Amniotic epithelial cell (primary cell): Measurements from ENCODE around the gene CHMP5.

ENCODE experiments used
- DNase-seq: peaks from one replicate; pipeline ENCODE4 v3.0.0-alpha.2; 2010; ENCODE audit warnings: low read depth

CHMP5 gene

GRCh38 chr9:33244137-33244784 is 20.6 kb upstream of the CHMP5 start:
- DNase-seq, result no peak

- DNase-seq, result no peak
Measured at GRCh38 chr9:33245341-33245740, 19.5 kb upstream of the CHMP5 start.

DNA sequence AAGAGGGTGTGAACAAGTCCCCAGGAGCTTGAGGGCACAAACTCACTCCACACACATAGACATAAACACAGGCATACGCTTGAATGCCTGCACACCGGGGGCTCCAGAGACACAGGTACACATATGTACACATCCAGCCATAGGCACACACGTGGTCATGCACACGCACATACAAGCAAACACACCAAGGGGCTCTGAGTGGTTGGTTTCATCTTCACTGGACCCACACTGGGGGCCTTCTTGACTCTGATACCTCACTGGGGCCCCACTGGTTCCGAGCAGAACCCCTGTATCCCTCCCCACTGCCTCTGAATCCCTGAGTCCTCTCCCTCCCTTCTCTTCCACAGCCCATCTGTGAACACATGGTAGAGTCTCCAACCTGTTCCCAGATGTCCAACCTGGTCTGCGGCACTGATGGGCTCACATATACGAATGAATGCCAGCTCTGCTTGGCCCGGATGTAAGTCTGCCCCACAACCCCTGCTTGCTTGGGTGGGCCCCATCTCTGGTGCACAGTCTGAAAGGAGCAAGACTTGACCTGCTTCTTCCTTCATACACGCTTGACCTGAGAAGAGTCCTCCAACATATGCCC is 18.5 kb upstream of the CHMP5 start:
- no peak for DNase-seq

DNA sequence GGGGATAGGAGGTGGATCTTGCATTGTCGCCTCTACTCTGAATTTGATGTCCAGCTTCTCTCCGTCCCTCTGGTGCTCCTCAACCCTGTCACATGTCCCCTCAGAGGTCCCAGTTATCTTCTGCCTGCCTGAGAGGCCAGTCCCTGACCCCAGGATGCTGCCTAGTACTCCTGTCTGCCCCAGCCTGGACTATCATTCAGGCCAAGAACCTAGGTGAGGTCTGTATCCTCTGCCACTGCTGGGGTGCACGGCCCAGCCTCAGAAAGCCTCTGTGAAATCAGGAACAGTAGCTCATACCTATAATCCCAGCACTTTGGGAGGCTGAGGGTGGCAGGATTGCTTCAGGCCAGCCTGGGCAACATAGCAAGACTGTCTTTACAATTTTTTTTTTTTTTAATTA is 16.2 kb upstream of the CHMP5 start:
- no peak for DNase-seq

DNA sequence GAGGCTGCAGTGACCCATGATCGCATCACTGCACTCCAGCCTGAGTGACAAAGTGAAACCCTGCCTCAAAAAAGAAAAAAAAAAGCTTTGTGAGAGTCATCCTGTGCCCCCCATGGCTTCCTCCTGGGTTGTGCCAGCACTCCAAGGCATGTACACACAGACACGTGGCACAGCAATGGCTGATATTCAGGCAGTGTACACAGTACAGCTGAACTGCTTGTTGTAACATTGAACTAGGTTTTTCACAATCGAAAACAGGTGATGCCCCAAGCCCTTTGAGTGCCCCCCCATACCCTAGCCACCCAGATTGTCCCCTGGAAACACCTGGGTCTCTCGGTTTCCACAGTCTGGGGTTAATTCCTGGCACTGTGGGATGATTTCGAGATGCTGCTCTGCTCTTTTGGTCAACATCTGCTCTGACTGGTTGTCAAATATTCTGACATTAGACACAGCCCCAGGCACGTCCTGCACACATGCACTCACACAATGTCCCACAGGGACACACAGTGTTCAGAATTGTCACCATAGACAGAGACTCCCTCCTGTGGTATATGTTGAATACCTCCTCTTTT is 15.7 kb upstream of the CHMP5 start:
- DNase-seq, result no peak

DNA sequence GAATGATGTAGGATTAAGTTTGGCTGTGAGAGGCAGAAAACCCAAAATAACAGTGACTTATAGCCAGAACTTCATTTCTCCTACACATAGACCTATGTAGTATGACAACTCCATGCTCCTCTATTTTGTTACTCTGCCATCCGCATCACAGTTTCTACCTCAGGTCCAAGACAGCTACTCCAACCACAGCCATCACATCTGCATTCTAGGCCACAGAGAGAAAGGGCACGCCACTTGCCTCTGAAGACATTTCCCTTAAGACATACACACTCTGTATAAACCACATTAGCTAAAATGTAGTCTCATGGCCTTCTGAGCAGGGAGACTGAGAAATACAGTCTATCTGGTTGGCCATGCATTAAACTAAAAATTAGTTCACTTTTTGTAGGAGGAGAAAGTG is 14.9 kb upstream of the CHMP5 start:
- no peak for DNase-seq

DNA sequence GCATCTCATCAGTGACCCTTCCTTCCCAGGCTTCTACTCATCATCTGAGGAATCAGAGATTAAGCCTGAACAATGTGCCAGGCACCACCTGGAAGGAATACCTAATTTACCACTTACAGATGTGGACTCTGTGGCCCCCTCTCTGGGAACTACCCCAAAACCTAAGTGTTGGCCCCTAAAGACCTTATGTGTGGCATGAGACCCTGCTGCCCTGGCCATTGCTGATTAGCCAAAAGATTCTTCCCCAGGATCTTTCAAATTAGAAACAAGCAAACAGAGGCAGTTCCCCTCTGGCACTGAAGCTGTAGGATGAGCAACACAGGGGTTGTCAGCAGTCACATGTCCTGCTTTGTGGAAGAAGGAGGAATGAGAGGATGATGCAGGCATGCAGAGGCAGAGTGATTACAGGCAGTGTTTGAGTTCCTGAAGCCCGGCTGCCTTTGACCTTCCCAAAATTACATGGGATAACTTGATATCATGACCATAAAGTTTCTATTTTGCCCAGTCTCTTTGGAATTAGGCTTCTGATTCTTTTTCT is 14.3 kb upstream of the CHMP5 start:
- DNase-seq, result peak; percentile 78

- no peak for DNase-seq
Measured at GRCh38 chr9:33254211-33254610, 10.6 kb upstream of the CHMP5 start.

- no peak for DNase-seq
Measured at GRCh38 chr9:33255014-33255413, 9.8 kb upstream of the CHMP5 start.

DNA sequence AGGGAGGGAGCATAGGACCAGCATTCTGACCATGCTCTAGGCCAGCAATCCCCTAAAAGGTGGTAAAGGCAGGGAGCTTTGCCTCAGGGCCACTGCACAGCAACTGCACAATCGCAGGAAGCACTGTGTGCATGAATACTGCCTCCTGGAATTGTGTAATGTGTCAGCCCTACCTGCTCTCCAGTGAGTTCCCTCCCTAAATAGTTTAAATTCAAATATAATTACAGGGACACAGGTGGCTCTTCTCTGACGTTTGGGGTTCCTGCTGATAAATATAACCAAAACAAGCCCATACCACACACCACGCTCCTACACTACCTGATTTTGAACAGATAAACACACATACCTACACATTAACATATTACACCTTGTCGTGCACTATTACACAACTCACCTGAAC is 9.4 kb upstream of the CHMP5 start:
- DNase-seq, result no peak

DNA sequence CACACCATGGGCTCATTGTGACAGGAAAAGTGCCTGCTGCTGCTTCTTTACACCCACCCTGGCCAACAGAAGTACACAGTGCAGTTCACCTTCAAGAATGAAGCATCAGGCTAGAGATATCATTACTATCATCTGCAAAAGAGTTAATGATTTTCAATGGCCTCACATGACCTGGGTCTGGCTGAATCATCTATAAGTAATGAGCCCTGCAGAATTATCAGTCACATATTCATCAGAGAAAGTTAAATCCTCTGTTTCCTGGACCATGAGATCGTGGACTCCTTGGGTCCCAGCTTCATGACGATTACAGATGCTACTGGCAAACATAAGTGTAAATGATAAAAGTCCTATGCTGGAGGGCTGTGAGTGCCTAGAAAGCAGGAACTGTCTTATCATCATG is 8.6 kb upstream of the CHMP5 start:
- DNase-seq, result no peak

DNA sequence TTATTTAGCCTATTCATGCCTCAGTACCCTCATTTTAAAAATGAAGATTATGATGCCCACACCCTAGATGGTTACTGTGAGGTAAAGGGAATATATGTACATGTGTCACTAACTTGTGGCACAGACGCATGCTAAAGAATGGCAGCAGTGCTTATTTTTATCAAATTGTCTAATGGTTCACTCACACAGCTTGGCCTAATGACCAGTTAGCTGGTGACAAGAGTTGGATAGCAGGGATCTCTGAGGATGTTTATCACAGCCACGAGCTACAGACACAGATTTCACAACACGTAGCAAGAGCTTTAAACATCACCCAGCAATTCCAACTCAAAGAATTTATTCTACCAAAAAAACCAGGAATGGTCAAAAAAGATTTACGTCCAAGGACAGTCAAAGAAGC is 7.6 kb upstream of the CHMP5 start:
- no peak for DNase-seq

- no peak for DNase-seq
Measured at GRCh38 chr9:33260372-33260771, 4.5 kb upstream of the CHMP5 start.

- peak; percentile 62 for DNase-seq
Measured at GRCh38 chr9:33263131-33264002, 1.5 kb upstream of the CHMP5 start.

DNA sequence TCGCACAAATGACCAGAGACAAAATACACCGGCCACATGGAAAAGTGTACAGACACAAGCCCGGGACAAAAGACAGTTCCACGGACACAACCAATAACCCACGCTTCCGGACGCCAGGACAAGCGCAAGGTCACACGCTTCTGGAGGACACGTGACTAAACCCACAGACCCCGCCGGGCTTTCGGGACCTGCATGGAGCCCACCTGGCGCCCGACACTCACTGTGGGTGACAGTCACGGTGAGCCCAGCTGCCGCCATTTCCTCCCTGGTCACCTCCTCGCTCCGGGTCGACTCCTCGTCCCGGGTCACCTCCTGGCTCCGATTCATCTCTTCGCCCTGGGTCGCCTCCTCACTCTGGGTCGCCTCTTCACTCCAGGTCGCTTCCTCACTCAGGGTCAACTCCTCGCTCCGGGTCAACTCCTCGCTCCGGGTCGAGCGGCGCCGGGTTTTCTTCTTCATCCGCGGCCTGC is 811 bp upstream of the CHMP5 start:
- no peak for DNase-seq

DNA sequence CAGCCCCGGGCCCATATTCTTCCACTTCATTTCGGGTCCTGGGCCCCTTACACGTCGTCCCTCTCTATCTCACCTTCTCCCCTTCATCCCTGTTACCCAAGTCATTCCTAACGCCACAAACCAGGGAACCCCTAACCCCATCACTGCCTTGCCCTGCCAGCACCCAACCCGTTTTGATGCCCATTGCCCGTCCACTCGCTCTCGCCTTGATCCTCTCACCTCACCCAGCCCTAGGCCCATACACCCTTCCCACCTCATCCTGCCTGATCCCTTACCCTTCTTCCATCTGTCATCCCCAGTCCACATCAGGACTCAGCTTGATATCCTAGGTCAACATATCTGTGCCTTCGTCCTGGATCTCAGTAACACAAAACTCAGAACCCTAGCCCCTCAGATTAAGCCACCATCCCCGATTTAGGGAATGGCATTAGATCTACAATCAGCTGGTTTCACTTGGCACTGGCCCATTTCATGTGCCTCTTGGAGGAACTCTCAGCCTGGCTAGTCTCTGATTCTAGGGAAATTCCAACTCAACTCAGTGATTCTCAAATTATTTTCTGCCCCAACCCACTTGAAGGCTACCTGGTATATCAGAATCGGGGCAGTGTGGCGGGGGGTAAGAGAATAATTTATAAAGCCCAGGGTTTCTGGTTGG is 489 bp downstream of the CHMP5 start:
- no peak for DNase-seq

- DNase-seq, result no peak
Measured at GRCh38 chr9:33267151-33267767, 2.4 kb downstream of the CHMP5 start.

- DNase-seq, result no peak
Measured at GRCh38 chr9:33270146-33270545, 5.3 kb downstream of the CHMP5 start.

DNA sequence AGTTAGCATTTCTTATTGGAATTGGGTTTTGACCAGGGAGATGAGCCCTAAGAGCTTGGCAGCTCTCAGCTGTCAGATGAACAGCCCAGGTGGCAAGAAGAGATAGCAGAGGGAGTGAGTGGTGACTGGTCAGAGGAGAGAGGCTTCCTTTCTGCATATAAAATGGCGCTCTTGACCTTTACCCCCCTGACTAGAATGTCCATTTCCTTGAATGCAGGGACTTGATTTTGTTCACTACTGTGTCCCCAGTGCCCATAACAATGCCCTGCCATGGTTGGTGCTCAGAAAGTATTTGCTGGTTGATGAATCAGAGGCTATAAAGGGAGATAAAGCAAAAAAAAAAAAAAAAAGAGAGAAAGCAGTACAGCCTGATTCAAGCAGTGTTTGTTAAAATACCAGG is 7.2 kb downstream of the CHMP5 start:
- peak; percentile 40 for DNase-seq

GRCh38 chr9:33273266-33273971 is 8.6 kb downstream of the CHMP5 start:
- DNase-seq, result peak; percentile 12

GRCh38 chr9:33273972-33274328 is 9.1 kb downstream of the CHMP5 start:
- peak; percentile 65 for DNase-seq
